Neutrophil (primary cell): ENCODE data around the gene CSRP3.

Source experiments
- H3K27ac ChIP-seq: fragments of 200-600 bp; sonication (generic); 2 replicates; pipeline ENCODE4 v1.5.1; 2016; ENCODE audit warnings: mild to moderate bottlenecking, moderate library complexity
- H3K27me3 ChIP-seq: fragments of 200-600 bp; sonication (generic); 2 replicates; pipeline ENCODE4 v1.6.0; 2016; ENCODE audit warnings: mild to moderate bottlenecking
- H3K36me3 ChIP-seq: fragments of 200-600 bp; sonication (generic); 2 replicates; pipeline ENCODE4 v1.5.1; 2017
- H3K4me1 ChIP-seq, 2 experiments: fragments of 200-600 bp in 1 of 2; sonication (generic) in 1 of 2; 1 replicate in 1 of 2; 2 replicates in 1 of 2; pipeline versions ENCODE4 v1.5.1 to v1.6.1; 2013 to 2016; ENCODE audit warnings: low read depth in 1 of 2, low read length in 1 of 2, mild to moderate bottlenecking in 1 of 2, moderate library complexity in 1 of 2; ENCODE audit not compliant: control insufficient read depth in 1 of 2, insufficient read depth in 1 of 2
- H3K4me3 ChIP-seq, 2 experiments: fragments of 200-600 bp in 1 of 2; sonication (generic) in 1 of 2; 1 replicate in 1 of 2; 2 replicates in 1 of 2; pipeline ENCODE4 v1.5.1; 2013 to 2016; ENCODE audit warnings: low read depth in 1 of 2, low read length in 1 of 2, mild to moderate bottlenecking in 1 of 2, moderate library complexity in 1 of 2
- H3K9me3 ChIP-seq: fragments of 200-600 bp; sonication (generic); 2 replicates; pipeline ENCODE4 v1.5.1; 2016
- TF ChIP-seq, protein P1 (sequence below): fragments of 200-600 bp; sonication (generic); IDR thresholded peaks from 2 replicates; pipeline ENCODE4 v1.5.1; 2016; ENCODE audit warnings: antibody characterized with exemption

CSRP3 gene

DNA sequence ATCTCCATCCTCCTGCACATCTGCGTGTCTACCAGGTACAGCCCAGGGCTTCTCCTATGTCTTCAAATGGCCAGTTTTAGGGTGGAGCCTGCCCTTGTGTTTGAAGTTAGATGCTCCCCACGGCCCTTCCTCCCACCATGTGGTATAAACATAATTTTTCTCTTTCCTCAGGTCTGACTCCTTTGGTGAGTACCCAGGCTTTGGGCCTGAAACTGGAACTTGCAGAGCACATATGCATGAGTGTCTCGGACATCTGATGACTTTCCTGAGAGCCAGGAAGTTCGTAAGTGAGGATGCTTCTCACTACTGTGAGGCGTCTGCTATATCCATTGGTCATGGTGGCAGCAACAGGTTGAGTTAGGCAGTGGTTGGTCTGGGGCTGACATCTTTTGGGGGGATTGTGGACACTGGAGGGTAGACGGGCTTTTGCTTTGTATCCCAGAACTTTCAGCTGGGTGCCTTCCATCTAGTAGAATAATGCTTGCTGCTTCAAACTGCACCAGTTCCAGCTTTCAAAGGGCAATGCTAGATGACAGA lies 16.2 kb downstream of the CSRP3 start:
- Histone ChIP-seq H3K9me3 (no peaks in the 10 kb centered on the region), H3K27ac (no peak overlapping the region), H3K4me3 (no peak overlapping the region), H3K27me3 (no peaks in the 10 kb centered on the region), H3K4me1 (no peaks in the 10 kb centered on the region), H3K36me3 (no peaks in the 10 kb centered on the region)
- TF ChIP-seq, protein P1, sequence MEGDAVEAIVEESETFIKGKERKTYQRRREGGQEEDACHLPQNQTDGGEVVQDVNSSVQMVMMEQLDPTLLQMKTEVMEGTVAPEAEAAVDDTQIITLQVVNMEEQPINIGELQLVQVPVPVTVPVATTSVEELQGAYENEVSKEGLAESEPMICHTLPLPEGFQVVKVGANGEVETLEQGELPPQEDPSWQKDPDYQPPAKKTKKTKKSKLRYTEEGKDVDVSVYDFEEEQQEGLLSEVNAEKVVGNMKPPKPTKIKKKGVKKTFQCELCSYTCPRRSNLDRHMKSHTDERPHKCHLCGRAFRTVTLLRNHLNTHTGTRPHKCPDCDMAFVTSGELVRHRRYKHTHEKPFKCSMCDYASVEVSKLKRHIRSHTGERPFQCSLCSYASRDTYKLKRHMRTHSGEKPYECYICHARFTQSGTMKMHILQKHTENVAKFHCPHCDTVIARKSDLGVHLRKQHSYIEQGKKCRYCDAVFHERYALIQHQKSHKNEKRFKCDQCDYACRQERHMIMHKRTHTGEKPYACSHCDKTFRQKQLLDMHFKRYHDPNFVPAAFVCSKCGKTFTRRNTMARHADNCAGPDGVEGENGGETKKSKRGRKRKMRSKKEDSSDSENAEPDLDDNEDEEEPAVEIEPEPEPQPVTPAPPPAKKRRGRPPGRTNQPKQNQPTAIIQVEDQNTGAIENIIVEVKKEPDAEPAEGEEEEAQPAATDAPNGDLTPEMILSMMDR: no peak

DNA sequence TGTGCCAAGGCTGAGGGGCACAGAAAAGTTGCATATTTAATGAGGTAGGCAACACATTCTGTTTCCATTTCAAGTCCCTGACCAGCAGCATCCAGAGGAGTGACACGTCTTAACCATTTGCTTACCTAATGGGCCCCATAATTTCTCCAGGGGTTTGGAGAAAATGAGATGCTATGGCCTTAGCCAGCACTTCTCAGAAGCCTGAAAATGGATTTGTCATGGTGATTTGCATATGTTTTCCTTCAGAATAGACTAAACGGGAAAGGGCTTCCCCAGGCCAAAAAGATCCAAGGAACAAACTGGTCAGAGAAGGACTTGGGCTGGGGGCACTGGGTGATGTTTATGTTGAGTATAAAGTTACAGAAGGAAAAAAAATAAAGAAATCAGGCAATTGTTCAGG lies 16.7 kb downstream of the CSRP3 start:
- Histone ChIP-seq H3K27ac (no peak overlapping the region), H3K4me3 (no peak overlapping the region), H3K9me3 (no peaks in the 10 kb centered on the region), H3K27me3 (no peaks in the 10 kb centered on the region), H3K4me1 (no peaks in the 10 kb centered on the region), H3K36me3 (peaks cover 1% of the 10 kb centered on the region)
- TF ChIP-seq, protein P1: no peak

DNA sequence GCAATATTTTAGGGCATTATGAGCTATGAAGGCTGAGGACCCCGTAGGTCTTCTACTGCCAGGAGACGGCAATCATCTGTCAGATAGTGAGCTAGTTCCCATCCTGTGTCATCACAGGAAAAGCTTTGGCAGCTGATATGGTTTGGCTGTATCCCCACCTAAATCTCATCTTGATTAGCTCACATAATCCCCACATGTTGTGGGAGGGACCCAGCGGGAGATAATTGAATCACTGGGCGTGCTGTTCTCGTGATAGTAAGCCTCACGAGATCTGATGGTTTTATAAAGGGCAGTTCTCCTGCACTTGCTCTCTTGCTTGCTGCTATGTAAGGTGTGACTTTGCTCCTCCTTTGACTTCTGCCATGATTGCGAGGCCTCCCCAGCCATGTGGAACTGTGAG lies 18.1 kb downstream of the CSRP3 start:
- Histone ChIP-seq H3K9me3 (no peaks in the 10 kb centered on the region), H3K36me3 (peaks cover 4% of the 10 kb centered on the region), H3K4me1 (no peaks in the 10 kb centered on the region), H3K27ac (no peak overlapping the region), H3K4me3 (no peak overlapping the region), H3K27me3 (no peaks in the 10 kb centered on the region)
- TF ChIP-seq, protein P1: no peak

DNA sequence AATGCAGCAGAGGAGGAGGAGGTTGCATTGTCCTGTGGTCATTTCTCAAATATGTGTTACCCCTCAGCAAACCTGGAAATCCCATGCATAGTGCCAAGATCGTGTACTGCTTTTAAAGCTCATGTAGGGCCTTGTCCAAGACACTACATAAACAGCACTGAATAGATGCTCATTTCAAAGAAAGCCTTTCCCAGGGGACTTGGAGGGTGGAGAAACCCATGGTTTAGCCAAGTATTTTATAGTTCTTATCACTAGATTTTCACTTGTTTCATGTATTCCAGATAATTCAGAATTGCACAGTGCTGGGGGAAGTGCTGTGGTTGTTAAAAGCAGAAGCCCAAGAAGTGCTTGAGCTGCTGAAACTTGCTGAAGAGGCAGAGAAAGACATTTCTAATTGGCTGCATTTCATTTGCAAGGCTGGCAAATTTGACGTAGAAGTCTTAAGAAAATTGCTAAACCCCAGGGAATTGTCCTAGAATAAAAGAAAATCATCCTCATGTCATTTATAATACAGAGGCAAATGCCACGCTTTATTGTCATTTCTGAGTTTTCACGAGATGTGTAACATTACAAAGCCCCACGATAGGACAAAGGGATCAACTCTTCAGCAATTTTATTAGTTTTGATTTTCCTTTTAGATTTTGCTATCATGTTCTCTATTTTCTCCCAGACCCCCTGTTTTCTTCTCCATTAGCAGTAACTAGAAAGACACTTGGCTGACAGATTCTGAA lies 20.1 kb downstream of the CSRP3 start:
- Histone ChIP-seq H3K4me1 (no peaks in the 10 kb centered on the region), H3K9me3 (no peaks in the 10 kb centered on the region), H3K36me3 (peaks cover 22% of the 10 kb centered on the region), H3K4me3 (no peak overlapping the region), H3K27ac (no peak overlapping the region), H3K27me3 (no peaks in the 10 kb centered on the region)
- TF ChIP-seq, protein P1: no peak

DNA sequence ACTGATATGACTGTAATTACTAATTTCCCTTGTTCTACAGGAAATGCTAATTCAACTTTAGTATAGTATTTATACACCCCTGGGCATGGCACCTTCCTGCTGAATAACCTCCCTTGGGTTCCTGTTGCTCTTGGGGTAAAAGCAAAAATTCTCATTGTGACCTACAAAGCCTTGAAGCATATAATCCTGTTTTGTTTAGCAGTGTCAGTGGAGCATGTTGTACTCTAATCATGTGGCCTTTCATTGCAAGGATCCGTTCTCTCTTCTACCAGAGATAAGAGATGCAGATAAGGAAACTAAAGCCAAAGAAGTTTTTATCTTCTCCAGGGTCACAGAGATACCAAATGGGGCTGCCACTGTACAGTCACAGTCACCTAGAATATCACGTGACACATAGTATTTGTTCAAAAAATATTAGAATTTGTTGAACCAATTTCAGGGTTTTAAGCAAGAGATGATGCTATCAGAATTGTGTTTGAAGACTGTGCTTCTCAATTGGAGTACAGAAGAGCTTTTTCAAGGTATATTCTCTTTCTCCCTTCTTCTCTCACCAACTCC lies 25.1 kb downstream of the CSRP3 start:
- Histone ChIP-seq H3K27me3 (no peaks in the 10 kb centered on the region), H3K27ac (no peak overlapping the region), H3K9me3 (no peaks in the 10 kb centered on the region), H3K4me1 (no peaks in the 10 kb centered on the region), H3K4me3 (no peak overlapping the region), H3K36me3 (peaks cover 68% of the 10 kb centered on the region)
- TF ChIP-seq, protein P1: no peak
